WTC11 (cell line): ENCODE data around the gene CERS1. TPM values are rescaled to one million over a fixed set of nuclear protein-coding genes. Genes with fewer than 3 reads are reported as not detected.

ENCODE experiments used
- ATAC-seq: fragments of 200-7000 bp; cut with Tn5 transposase; 2 replicates; pipeline ENCODE4 v1.10.0; 2021; ENCODE audit warnings: mild to moderate bottlenecking, moderate library complexity
- CTCF ChIA-PET: fragments of 300-600 bp; sonication (Branson Sonifier 250); formaldehyde crosslinking; loops from one replicate; lab custom pipeline; 2021; ENCODE audit warnings: antibody characterized with exemption; lab: Charles Lee
- POLR2A ChIA-PET: fragments of 350-600 bp; sonication (Branson Sonifier 250); formaldehyde crosslinking; loops from one replicate; lab custom pipeline; 2021; ENCODE audit warnings: antibody characterized with exemption; lab: Charles Lee
- DNase-seq: peaks from one replicate; pipeline ENCODE4 v3.0.0; 2021; ENCODE audit warnings: low spot score
- H3K27ac Mint-ChIP-seq: 2 replicates; pipeline ENCODE4 v1.8.0; 2021; ENCODE audit warnings: mixed read lengths
- H3K27me3 Mint-ChIP-seq: 2 replicates; pipeline ENCODE4 v1.8.0; 2021; ENCODE audit warnings: low read depth, mild to moderate bottlenecking, moderate library complexity, mixed read lengths
- H3K36me3 Mint-ChIP-seq: 2 replicates; pipeline ENCODE4 v1.8.0; 2021; ENCODE audit warnings: mixed read lengths
- H3K4me1 Mint-ChIP-seq: 2 replicates; pipeline ENCODE4 v1.8.0; 2022; ENCODE audit warnings: mixed read lengths
- H3K4me3 Mint-ChIP-seq: 2 replicates; pipeline ENCODE4 v1.8.0; 2021; ENCODE audit warnings: mild to moderate bottlenecking, moderate library complexity, mixed read lengths
- H3K9me3 Mint-ChIP-seq: 2 replicates; pipeline ENCODE4 v1.8.0; 2021; ENCODE audit warnings: mixed read lengths
- AFF4 ChIP-seq: sonication (generic); formaldehyde crosslinking; IDR thresholded peaks from 2 replicates; pipeline ENCODE4 v1.8.1; 2023; ENCODE audit warnings: mild to moderate bottlenecking, missing genetic modification reagents, borderline replicate concordance
- CBFB ChIP-seq: sonication (generic); formaldehyde crosslinking; IDR thresholded peaks from 2 replicates; pipeline ENCODE4 v1.8.1; 2022; ENCODE audit warnings: mild to moderate bottlenecking, low read depth, missing genetic modification reagents
- EMX1 ChIP-seq: fragments of 250-450 bp; sonication (Bioruptor Pico); IDR thresholded peaks from 2 replicates; pipeline ENCODE4 v1.8.0; 2021; ENCODE audit warnings: mild to moderate bottlenecking
- ETV6 ChIP-seq: sonication (generic); formaldehyde crosslinking; IDR thresholded peaks from 2 replicates; pipeline ENCODE4 v1.8.1; 2022; ENCODE audit warnings: mild to moderate bottlenecking, missing genetic modification reagents
- GRHL2 ChIP-seq: fragments of 250-450 bp; sonication (Bioruptor Pico); IDR thresholded peaks from 2 replicates; pipeline ENCODE4 v1.8.0; 2022; ENCODE audit warnings: mild to moderate bottlenecking, moderate library complexity; ENCODE audit not compliant: insufficient replicate concordance, severe bottlenecking
- GTF2I ChIP-seq: fragments of 250-450 bp; sonication (Bioruptor Pico); conservative IDR thresholded peaks from 2 replicates; pipeline ENCODE4 v1.4.0; 2021; ENCODE audit warnings: mild to moderate bottlenecking
- HMGXB4 ChIP-seq: sonication (generic); formaldehyde crosslinking; IDR thresholded peaks from 2 replicates; pipeline ENCODE4 v1.8.1; 2023; ENCODE audit warnings: mild to moderate bottlenecking, moderate library complexity, missing genetic modification reagents
- JAZF1 ChIP-seq: fragments of 250-450 bp; sonication (Bioruptor Pico); IDR thresholded peaks from 2 replicates; pipeline ENCODE4 v1.9.0; 2021; ENCODE audit warnings: moderate library complexity, mild to moderate bottlenecking, inconsistent platforms
- JUN ChIP-seq: sonication (generic); formaldehyde crosslinking; IDR thresholded peaks from 2 replicates; pipeline ENCODE4 v1.8.0; 2023; ENCODE audit warnings: mild to moderate bottlenecking, missing genetic modification reagents
- MXD4 ChIP-seq: fragments of 250-450 bp; sonication (Bioruptor Pico); IDR thresholded peaks from 2 replicates; pipeline ENCODE4 v1.8.0; 2021; ENCODE audit warnings: mild to moderate bottlenecking, moderate library complexity, borderline replicate concordance
- MYBL2 ChIP-seq: sonication (generic); formaldehyde crosslinking; IDR thresholded peaks from 2 replicates; pipeline ENCODE4 v1.8.1; 2023; ENCODE audit warnings: mild to moderate bottlenecking, moderate library complexity, missing genetic modification reagents
- NFATC4 ChIP-seq: fragments of 250-450 bp; sonication (Bioruptor Pico); IDR thresholded peaks from 2 replicates; pipeline ENCODE4 v1.9.0; 2021; ENCODE audit warnings: mild to moderate bottlenecking
- NFYB ChIP-seq: sonication (generic); formaldehyde crosslinking; conservative IDR thresholded peaks from 2 replicates; pipeline ENCODE4 v1.8.0; 2022; ENCODE audit warnings: low read depth, missing genetic modification reagents
- NR1H2 ChIP-seq: sonication (generic); formaldehyde crosslinking; IDR thresholded peaks from 2 replicates; pipeline ENCODE4 v1.9.0; 2021; ENCODE audit warnings: mild to moderate bottlenecking, moderate library complexity, missing genetic modification reagents
- PRRX2 ChIP-seq: fragments of 250-450 bp; sonication (Bioruptor Pico); IDR thresholded peaks from 2 replicates; pipeline ENCODE4 v1.8.0; 2021; ENCODE audit warnings: mild to moderate bottlenecking
- RORB ChIP-seq: fragments of 250-450 bp; sonication (Bioruptor Pico); IDR thresholded peaks from 2 replicates; pipeline ENCODE4 v1.9.0; 2021; ENCODE audit warnings: mild to moderate bottlenecking
- TCF7 ChIP-seq: sonication (generic); formaldehyde crosslinking; IDR thresholded peaks from 2 replicates; pipeline ENCODE4 v1.8.0; 2022; ENCODE audit warnings: mild to moderate bottlenecking, low read depth, missing genetic modification reagents, moderate library complexity
- TEAD4 ChIP-seq: sonication (generic); formaldehyde crosslinking; IDR thresholded peaks from 2 replicates; pipeline ENCODE4 v1.8.0; 2022; ENCODE audit warnings: mild to moderate bottlenecking, missing genetic modification reagents
- ZNF121 ChIP-seq: sonication (generic); formaldehyde crosslinking; IDR thresholded peaks from 2 replicates; pipeline ENCODE4 v1.8.0; 2023; ENCODE audit warnings: missing genetic modification reagents
- ZNF416 ChIP-seq: fragments of 250-450 bp; sonication (Bioruptor Pico); IDR thresholded peaks from 2 replicates; pipeline ENCODE4 v1.9.0; 2021; ENCODE audit warnings: mild to moderate bottlenecking, inconsistent platforms
- total RNA-seq: library from RNA; stranded (reverse); gene quantifications from 3 replicates; pipeline ENCODE4 v1.2.3, GENCODE V29; 2021
- TF ChIP-seq, protein P1 (sequence below): fragments of 250-450 bp; sonication (Bioruptor Pico); IDR thresholded peaks from 2 replicates; pipeline ENCODE4 v2.1.2; 2022; ENCODE audit warnings: mild to moderate bottlenecking, moderate library complexity
- TF ChIP-seq, protein P2 (sequence below): sonication (generic); formaldehyde crosslinking; IDR thresholded peaks from 2 replicates; pipeline ENCODE4 v1.8.1; 2022; ENCODE audit warnings: low read depth, missing genetic modification reagents, borderline replicate concordance
- TF ChIP-seq, protein P3 (sequence below): sonication (generic); formaldehyde crosslinking; IDR thresholded peaks from 2 replicates; pipeline ENCODE4 v1.8.0; 2022; ENCODE audit warnings: mild to moderate bottlenecking, missing genetic modification reagents

Gene CERS1
- total RNA-seq, 1 experiment from 2014 or later, result 14.7 TPM

DNA sequence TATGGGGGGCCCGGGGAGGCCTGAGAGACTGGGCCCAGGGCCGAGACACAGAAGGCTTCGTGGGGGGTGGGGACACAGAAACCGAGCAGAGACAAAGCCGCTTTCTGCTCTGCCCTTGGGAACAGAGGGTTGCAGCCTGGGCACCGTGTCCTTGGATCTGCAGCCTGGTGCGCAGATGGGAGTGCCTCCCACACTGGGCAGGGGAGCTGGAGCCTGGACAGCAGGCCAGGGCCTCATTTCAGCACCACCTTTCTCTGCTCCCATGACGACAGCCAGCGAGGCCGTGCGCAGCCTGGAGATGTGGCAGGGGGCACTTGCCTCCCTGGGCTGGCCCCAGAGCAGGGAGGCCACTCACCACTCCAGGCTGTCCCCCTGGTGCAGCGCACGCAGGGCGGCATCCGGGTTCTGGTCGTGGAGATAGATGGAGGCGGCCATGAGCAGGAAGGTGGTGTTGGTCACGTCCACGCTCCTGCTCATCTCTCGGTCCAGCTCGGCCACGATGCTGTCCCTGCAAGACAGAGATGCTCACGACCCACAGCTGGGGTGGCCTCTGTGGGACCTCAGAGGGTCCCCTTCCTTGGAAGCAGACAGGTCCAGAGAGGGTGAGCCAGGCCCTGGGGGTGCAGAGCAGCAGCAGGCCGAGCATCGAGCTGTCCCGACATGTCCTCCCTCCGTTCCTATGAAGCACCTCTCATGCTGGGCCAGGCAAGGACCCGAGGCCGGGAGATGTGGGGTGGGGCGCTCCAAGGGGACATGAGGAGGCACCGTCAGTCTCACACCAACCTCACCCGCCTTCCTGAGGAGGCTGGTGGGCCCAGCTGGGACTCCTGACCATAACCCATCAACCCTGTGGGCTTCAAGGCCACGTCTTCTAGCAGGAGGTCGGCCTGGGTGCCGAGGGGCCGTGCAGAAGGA, 10.9 kb upstream of the CERS1 start:
- ChIA-PET CTCF (interaction anchor here (0.5 to 1.7 kb wide), 3 partner anchors 9 to 80 kb away, joined by 3 to 7 read pairs (median 4); no protein-coding TSS in a partner anchor), POLR2A (no interaction called here)
- H3K4me3 Mint-ChIP-seq, result no peak overlapping the region
- H3K4me1 Mint-ChIP-seq, result no peaks in the 10 kb centered on the region
- TF ChIP-seq CBFB (no peak), JAZF1 (CRISPR knock-in tag) (no peak), PRRX2 (CRISPR knock-in tag) (no peak), ETV6 (CRISPR knock-in tag) (no peak), GRHL2 (no peak), TEAD4 (CRISPR knock-in tag) (no peak), NFYB (CRISPR knock-in tag) (no peak), NFATC4 (CRISPR knock-in tag) (no peak)
- TF ChIP-seq, protein P1, sequence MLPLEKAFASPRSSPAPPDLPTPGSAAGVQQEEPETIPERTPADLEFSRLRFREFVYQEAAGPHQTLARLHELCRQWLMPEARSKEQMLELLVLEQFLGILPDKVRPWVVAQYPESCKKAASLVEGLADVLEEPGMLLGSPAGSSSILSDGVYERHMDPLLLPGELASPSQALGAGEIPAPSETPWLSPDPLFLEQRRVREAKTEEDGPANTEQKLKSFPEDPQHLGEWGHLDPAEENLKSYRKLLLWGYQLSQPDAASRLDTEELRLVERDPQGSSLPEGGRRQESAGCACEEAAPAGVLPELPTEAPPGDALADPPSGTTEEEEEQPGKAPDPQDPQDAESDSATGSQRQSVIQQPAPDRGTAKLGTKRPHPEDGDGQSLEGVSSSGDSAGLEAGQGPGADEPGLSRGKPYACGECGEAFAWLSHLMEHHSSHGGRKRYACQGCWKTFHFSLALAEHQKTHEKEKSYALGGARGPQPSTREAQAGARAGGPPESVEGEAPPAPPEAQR (CRISPR knock-in tag), result no peak
- TF ChIP-seq, protein P2, sequence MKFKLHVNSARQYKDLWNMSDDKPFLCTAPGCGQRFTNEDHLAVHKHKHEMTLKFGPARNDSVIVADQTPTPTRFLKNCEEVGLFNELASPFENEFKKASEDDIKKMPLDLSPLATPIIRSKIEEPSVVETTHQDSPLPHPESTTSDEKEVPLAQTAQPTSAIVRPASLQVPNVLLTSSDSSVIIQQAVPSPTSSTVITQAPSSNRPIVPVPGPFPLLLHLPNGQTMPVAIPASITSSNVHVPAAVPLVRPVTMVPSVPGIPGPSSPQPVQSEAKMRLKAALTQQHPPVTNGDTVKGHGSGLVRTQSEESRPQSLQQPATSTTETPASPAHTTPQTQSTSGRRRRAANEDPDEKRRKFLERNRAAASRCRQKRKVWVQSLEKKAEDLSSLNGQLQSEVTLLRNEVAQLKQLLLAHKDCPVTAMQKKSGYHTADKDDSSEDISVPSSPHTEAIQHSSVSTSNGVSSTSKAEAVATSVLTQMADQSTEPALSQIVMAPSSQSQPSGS, result no peak
- TF ChIP-seq, protein P3, sequence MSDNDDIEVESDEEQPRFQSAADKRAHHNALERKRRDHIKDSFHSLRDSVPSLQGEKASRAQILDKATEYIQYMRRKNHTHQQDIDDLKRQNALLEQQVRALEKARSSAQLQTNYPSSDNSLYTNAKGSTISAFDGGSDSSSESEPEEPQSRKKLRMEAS (CRISPR knock-in tag), result no peak
- no peaks in the 10 kb centered on the region for H3K27me3 Mint-ChIP-seq
- ATAC-seq (no peak), DNase-seq (no peak)
- no peak overlapping the region for H3K27ac Mint-ChIP-seq
- no peaks in the 10 kb centered on the region for H3K9me3 Mint-ChIP-seq
- H3K36me3 Mint-ChIP-seq, result peaks cover 6% of the 10 kb centered on the region; the same call in 1 of the 2 replicates

DNA sequence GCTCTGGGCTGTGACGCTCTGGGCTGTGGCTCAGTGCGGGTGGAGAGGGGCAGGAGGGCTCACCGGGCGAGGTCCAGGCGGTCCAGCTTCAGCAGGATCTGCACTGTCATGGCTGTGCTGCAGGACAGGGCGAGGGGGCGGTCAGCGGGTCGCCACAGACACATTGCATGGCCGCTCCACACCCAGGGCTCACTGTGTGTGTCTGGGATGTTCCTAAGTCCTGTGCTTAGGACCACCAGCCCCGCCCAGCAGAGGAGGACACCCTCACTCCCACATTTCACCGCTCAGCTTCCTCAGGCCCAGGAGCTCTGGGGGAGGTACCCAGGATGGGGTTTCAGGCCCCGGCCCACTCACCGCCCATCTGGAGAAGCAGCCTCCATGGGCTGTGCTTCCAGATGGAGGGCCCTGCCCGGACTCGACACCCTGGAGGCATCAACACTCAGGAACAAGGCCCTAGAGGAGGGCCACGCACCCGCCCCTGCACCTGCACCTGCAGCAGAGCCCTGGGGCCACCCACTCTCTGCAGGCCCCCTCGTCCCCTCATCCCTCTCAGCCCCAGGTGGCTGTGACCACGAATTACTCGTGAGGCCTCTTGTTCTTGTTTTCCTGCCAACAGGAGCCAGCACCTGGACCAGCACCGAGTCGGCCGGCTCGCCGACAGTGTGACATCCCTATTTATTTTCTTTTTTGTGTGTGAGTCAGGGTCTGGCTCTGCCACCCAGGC, 9.7 kb upstream of the CERS1 start:
- ChIA-PET POLR2A (no interaction called here), CTCF (interaction anchor here (1.6 kb wide), 1 partner anchor 81 kb away, joined by 4 read pairs; no protein-coding TSS in a partner anchor)
- DNase-seq (no peak), ATAC-seq (no peak)
- no peak overlapping the region for H3K4me3 Mint-ChIP-seq
- no peaks in the 10 kb centered on the region for H3K9me3 Mint-ChIP-seq
- H3K27me3 Mint-ChIP-seq, result no peaks in the 10 kb centered on the region
- H3K4me1 Mint-ChIP-seq, result no peaks in the 10 kb centered on the region
- TF ChIP-seq JUN (CRISPR knock-in tag), result no peak
- no peak for TF ChIP-seq ZNF416 (CRISPR knock-in tag)
- TF ChIP-seq RORB (CRISPR knock-in tag), result no peak
- TF ChIP-seq MXD4 (CRISPR knock-in tag), result no peak
- TF ChIP-seq GTF2I (CRISPR knock-in tag), result no peak
- no peak for TF ChIP-seq EMX1
- TF ChIP-seq NFYB (CRISPR knock-in tag), result no peak
- TF ChIP-seq NR1H2, result no peak
- TF ChIP-seq, protein P3 (CRISPR knock-in tag), result no peak
- H3K27ac Mint-ChIP-seq, result peak overlapping the region; percentile 53; the same call in 1 of the 2 replicates
- peaks cover 12% of the 10 kb centered on the region; the same call in 1 of the 2 replicates for H3K36me3 Mint-ChIP-seq

GRCh38 chr19:18905058-18905456, 9.1 kb upstream of the CERS1 start:
- no peaks in the 10 kb centered on the region for H3K27me3 Mint-ChIP-seq
- H3K4me3 Mint-ChIP-seq, result no peak overlapping the region
- H3K4me1 Mint-ChIP-seq, result no peaks in the 10 kb centered on the region
- ChIA-PET CTCF (interaction anchor here (1.6 kb wide), 1 partner anchor 82 kb away, joined by 4 read pairs; no protein-coding TSS in a partner anchor), POLR2A (no interaction called here)
- H3K9me3 Mint-ChIP-seq, result no peaks in the 10 kb centered on the region
- DNase-seq, result no peak
- no peak overlapping the region; the same call in 1 of the 2 replicates for H3K27ac Mint-ChIP-seq
- H3K36me3 Mint-ChIP-seq, result peaks cover 12% of the 10 kb centered on the region; the same call in 1 of the 2 replicates
- ATAC-seq, result no peak
- TF ChIP-seq MYBL2 (CRISPR knock-in tag), result no peak
- TF ChIP-seq TCF7, result no peak
- no peak for TF ChIP-seq HMGXB4
- TF ChIP-seq ZNF121 (CRISPR knock-in tag), result no peak
- TF ChIP-seq AFF4 (CRISPR knock-in tag), result no peak
